ENCODE results near the gene NTN3. TPM values are rescaled to one million over a fixed set of nuclear protein-coding genes. Genes with fewer than 3 reads are reported as not detected.

The NTN3 gene
- total RNA-seq, 2 experiments from 2014 or later = not detected

- no peak for TF ChIP-seq CTCF (IDR thresholded peaks at IDR 0.05)
- Histone ChIP-seq H3K4me3 (ENCODE audit: low read length) (no peak overlapping the region), H3K27ac (ENCODE audit: low read depth in 1 of 2, low read length in 2 of 2) (no peak overlapping the region), H3K36me3 (ENCODE audit: insufficient read depth, low read length) (no peaks in the 10 kb centered on the region), H3K9me3 (ENCODE audit: control insufficient read depth in 1 of 2, insufficient read depth in 1 of 2, low read length in 2 of 2) (peaks cover 0 to 11% of the 10 kb centered on the region in 2 experiments), H3K4me1 (ENCODE audit: insufficient read depth, low read length) (peaks cover 45% of the 10 kb centered on the region), H3K27me3 (ENCODE audit: control insufficient read depth in 1 of 2, insufficient read depth in 2 of 2, low read length in 2 of 2) (peaks cover 44 to 59% of the 10 kb centered on the region in 2 experiments)
- Mint-ChIP-seq H3K27me3 (peaks cover 37% of the 10 kb centered on the region), H3K4me3 (no peak overlapping the region), H3K9me3 (no peaks in the 10 kb centered on the region), H3K4me1 (ENCODE audit: low read depth) (peaks cover 7% of the 10 kb centered on the region), H3K36me3 (ENCODE audit: low read depth) (no peaks in the 10 kb centered on the region), H3K27ac (no peak overlapping the region)
- DNase-seq = no peak
- intact Hi-C loops (cut with DNase I, micrococcal nuclease) = loop anchor here in 1 of 2 experiments (5.0 kb wide), 1 partner anchor 38 kb away; no protein-coding TSS in a partner anchor
- POLR2A ChIA-PET = interaction anchor here (1.2 kb wide), 1 partner anchor 11 kb away, joined by 4 read pairs; the partner anchor contains the start of gene TEDC2
- CTCF ChIA-PET = no interaction called here
- ATAC-seq (ENCODE audit: poor library complexity) = no peak
These were observed 488 bp upstream of the NTN3 start for GRCh38 chr16:2470603-2471015.

GRCh38 chr16:2471653-2472487, 773 bp downstream of the NTN3 start:
- DNase-seq (no peak), ATAC-seq (ENCODE audit: poor library complexity) (no peak)
- no peaks in the 10 kb centered on the region for H3K36me3 ChIP-seq (ENCODE audit: insufficient read depth, low read length)
- Mint-ChIP-seq H3K4me3 (no peak overlapping the region), H3K4me1 (ENCODE audit: low read depth) (peaks cover 10% of the 10 kb centered on the region), H3K36me3 (ENCODE audit: low read depth) (no peaks in the 10 kb centered on the region), H3K9me3 (no peaks in the 10 kb centered on the region), H3K27ac (no peak overlapping the region), H3K27me3 (peaks cover 34% of the 10 kb centered on the region)
- TF ChIP-seq CTCF (IDR thresholded peaks at IDR 0.05) = no peak
- H3K4me3 ChIP-seq (ENCODE audit: low read length) = no peak overlapping the region
- intact Hi-C loops (cut with DNase I, micrococcal nuclease) = loop anchor here in 1 of 2 experiments (5.0 kb wide), 1 partner anchor 40 kb away; no protein-coding TSS in a partner anchor
- H3K4me1 ChIP-seq (ENCODE audit: insufficient read depth, low read length) = peaks cover 55% of the 10 kb centered on the region
- H3K27ac ChIP-seq (ENCODE audit: low read depth in 1 of 2, low read length in 2 of 2) = no peak overlapping the region
- POLR2A ChIA-PET = interaction anchor here (0.6 kb wide), 1 partner anchor 664 kb away, joined by 3 read pairs; no protein-coding TSS in a partner anchor
- peaks cover 44 to 59% of the 10 kb centered on the region in 2 experiments for H3K27me3 ChIP-seq (ENCODE audit: control insufficient read depth in 1 of 2, insufficient read depth in 2 of 2, low read length in 2 of 2)
- H3K9me3 ChIP-seq (ENCODE audit: control insufficient read depth in 1 of 2, insufficient read depth in 1 of 2, low read length in 2 of 2) = peaks cover 0 to 11% of the 10 kb centered on the region in 2 experiments
- CTCF ChIA-PET = no interaction called here

- CTCF ChIA-PET = no interaction called here
- TF ChIP-seq CTCF (IDR thresholded peaks at IDR 0.05) = no peak
- POLR2A ChIA-PET = no interaction called here
These were observed 1.4 kb downstream of the NTN3 start for GRCh38 chr16:2472488-2472864.

More at GRCh38 chr16:2472488-2472864, 1.4 kb downstream of the NTN3 start:
- DNase-seq (no peak), ATAC-seq (ENCODE audit: poor library complexity) (no peak)
- no peak overlapping the region for H3K4me3 ChIP-seq (ENCODE audit: low read length)
- Mint-ChIP-seq H3K27ac (no peak overlapping the region), H3K4me3 (no peak overlapping the region), H3K36me3 (ENCODE audit: low read depth) (no peaks in the 10 kb centered on the region), H3K9me3 (no peaks in the 10 kb centered on the region), H3K27me3 (peaks cover 28% of the 10 kb centered on the region), H3K4me1 (ENCODE audit: low read depth) (peaks cover 13% of the 10 kb centered on the region)
- H3K4me1 ChIP-seq (ENCODE audit: insufficient read depth, low read length) = peaks cover 50% of the 10 kb centered on the region
- no peaks in the 10 kb centered on the region for H3K36me3 ChIP-seq (ENCODE audit: insufficient read depth, low read length)
- H3K27ac ChIP-seq (ENCODE audit: low read depth in 1 of 2, low read length in 2 of 2) = no peak overlapping the region
- intact Hi-C loops (cut with DNase I, micrococcal nuclease) = loop anchor here in 1 of 2 experiments (5.0 kb wide), 1 partner anchor 40 kb away; no protein-coding TSS in a partner anchor
- peaks cover 44 to 53% of the 10 kb centered on the region in 2 experiments for H3K27me3 ChIP-seq (ENCODE audit: control insufficient read depth in 1 of 2, insufficient read depth in 2 of 2, low read length in 2 of 2)
- H3K9me3 ChIP-seq (ENCODE audit: control insufficient read depth in 1 of 2, insufficient read depth in 1 of 2, low read length in 2 of 2) = peaks cover 0 to 11% of the 10 kb centered on the region in 2 experiments

Data from CD4-positive, alpha-beta T cell (primary cell).